ENCODE data around the gene ZBTB14.

Gene ZBTB14, protein sequence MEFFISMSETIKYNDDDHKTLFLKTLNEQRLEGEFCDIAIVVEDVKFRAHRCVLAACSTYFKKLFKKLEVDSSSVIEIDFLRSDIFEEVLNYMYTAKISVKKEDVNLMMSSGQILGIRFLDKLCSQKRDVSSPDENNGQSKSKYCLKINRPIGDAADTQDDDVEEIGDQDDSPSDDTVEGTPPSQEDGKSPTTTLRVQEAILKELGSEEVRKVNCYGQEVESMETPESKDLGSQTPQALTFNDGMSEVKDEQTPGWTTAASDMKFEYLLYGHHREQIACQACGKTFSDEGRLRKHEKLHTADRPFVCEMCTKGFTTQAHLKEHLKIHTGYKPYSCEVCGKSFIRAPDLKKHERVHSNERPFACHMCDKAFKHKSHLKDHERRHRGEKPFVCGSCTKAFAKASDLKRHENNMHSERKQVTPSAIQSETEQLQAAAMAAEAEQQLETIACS

DNA sequence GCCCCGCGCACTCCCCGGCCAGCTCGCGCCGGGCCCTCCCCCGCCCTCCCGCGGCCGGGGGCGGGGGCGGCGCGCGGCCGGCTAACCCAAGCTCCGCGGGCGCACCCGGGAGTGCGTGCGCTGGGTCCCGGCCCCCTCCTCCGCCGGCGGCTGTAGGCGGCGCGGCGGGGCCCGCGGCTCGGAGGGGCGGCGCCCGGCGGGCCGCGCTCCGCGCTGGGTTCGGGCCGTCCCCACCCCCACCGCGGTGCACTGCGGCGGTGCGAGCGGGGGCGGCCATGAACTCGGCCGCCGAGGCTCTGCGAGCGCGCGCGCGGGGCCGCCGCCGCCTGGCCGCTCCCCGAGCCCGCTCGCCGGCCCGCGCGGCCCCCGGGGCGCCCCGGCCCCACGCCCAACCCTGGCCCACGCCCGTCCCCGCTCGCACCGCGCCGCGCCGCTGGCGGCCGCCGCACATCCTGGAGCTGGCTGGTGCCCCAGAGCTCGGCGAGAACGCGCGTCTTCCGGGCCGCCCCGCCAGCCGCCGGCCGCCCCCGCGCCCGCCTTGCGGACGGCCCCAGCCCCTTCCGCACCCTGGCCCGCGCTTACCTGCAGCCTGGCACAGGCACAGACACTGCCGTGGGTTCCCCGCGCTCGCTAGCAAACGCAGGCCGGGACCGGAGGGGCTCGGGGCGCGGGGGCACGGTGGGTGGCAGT lies at the start of gene ZBTB14:
ZBTB14 (minus strand) TSS at position 496 of the 690 bp plus-strand sequence. CDS start 2,480 bp downstream, outside the sequence.
- DNase-seq (ENCODE audit: low read depth in 2 of 2): peak; percentile 48 to 49

DNA sequence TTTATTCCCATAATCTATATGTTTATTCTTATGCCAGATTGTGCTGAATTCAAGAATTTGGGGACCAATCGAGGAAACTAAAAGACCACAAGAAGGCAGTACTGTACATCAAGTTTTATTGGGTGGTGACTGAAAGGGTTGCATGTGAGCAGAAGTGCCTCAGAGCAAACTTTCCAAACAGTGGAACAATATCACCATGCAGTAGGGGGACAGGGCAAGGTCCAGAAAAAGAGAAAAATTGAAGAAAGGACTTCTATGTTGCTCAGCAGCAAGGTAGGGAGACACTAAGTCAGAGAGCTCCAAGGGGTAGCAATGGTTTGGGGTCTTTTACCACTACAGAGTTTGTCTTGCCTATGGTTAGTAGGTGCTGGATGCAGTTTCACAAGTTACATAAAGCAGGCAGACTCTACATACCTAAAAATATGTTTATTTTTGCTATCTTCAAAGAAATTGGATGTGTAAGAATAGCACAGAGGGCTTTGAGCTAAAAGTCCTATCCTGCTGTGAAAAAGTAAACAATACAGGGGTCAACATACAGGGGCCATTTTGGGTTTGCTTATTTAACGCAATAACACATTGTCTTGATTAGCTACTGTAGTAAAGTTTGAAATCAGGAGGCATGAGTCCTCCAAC lies 43.8 kb upstream of the ZBTB14 start:
- DNase-seq (ENCODE audit: low read depth in 2 of 2): no peak

DNA sequence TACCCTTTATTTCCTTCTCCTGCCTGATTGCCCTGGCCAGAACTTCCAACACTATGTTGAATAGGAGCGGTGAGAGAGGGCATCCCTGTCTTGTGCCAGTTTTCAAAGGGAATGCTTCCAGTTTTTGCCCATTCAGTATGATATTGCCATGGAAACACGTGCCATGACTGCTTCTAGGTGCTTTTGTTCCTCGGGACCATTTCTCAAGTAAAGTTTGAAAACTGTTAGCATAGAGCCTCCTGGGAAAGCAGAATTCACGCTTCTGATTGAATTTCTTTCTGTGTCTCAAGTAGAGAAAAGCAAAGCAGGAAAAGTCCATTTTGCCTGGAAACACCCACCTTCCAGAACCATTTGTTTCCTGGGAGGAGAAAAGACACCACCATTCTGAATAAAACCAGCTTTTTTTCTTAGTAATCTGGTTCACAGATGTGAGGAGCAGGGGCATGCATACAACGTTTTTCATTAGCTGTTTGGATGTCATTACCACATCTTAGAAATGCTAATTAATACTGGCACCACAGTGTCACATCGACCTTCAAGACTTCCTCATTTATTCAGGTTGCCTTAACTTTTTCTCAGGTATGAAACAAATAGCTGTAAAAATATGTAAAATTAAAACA lies 39.0 kb upstream of the ZBTB14 start:
- DNase-seq (ENCODE audit: low read depth in 2 of 2): no peak

DNA sequence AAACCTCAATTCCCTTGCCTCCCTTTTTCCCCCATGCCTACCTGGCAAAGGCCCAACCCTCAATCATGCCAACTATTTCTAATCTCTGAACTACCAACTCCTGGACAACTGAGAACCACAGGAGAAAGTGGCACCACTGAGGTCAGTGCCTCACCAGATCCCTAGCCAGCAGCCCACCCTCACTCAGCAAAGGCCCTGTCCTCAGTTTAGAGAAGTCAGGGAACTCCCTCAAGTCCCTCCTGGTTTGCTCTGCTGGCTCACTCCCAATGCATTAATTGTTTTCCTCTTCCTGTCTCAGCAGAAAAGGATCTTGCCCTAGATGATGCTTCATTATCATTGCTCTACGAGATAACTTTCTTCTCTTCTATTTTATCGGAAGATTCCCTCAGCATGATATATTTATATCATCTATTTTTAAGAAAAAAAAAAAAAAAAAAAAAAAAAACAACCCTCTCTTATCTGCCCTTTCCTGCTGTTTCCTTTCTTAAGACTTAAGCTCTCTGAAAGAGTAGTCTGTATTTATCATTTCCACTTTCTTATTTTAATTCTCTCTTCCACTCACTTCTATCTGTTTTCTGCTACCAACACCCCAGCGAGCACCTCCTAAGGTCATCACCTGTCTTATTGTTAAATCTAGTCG lies 22.7 kb upstream of the ZBTB14 start:
- no peak for DNase-seq (ENCODE audit: low read depth in 2 of 2)

DNA sequence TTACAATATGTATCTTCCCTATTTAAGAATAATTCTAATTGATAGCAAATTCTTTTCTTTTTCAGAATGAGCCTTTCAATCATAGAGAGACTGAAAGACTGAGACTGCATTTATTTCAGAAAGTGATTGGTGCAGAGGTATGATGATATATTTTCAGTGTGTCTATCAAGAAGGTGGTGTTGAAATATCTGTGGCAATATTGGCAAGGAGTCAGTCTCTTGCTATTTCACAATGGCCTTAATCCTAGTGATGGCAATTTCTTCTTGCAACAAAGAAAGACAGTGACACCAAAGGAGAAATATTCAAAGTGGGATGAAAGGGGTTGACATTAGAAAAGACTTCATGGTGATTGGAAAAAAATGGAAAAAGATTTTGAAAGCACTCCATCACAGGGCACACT lies 21.7 kb upstream of the ZBTB14 start:
- DNase-seq (ENCODE audit: low read depth in 2 of 2): no peak

DNA sequence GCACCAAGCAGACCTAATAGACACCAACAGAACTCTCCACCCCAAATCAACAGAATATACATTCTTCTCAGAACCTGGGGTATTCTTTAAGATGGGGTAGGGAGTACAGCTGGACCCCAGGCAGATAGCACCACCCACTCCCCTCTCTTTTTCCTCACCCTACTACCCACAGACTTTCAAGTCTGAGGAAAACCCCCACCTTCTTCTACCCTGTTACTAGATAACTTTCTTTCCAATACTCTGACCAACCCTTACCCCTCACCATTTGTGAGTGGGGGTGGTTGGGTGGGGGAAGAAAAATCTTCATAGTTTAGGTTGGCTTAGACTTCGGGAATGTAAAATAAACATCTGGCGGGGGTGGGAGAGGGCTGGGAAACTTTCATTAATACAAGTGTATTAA lies 20.3 kb upstream of the ZBTB14 start:
- no peak for DNase-seq (ENCODE audit: low read depth in 2 of 2)

DNA sequence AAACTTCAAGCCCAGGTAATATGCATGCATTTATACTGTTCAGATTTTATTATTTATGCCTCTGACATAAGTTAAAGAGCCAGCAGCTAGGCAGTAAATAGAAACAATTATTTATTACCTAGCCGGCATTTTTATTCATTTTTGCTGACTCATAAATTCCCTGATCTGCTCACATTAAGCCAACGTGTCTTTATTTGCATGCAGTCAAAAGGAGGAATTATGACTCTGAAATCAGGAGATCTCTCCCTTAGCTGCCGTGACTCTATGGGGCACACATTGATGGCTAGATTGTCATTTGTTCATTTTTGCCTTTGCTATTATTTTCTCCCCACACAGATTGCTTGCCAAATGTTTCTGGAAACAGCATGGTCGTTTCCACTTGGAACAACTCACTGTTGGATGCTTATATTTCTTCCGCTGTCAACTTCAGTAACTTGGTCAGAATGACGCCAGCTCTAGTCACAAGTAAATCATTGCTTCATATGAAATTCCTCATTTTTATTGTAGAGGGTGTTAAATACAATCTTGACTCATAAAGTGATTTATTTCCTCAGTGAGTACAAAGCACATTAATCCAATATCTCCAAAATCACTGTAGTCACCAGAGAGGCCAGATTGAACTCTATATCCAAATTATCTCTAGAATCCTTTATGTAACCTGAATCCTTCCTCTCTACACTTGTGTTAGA lies 15.9 kb upstream of the ZBTB14 start:
- DNase-seq (ENCODE audit: low read depth in 2 of 2): peak; percentile 9 to 13

DNA sequence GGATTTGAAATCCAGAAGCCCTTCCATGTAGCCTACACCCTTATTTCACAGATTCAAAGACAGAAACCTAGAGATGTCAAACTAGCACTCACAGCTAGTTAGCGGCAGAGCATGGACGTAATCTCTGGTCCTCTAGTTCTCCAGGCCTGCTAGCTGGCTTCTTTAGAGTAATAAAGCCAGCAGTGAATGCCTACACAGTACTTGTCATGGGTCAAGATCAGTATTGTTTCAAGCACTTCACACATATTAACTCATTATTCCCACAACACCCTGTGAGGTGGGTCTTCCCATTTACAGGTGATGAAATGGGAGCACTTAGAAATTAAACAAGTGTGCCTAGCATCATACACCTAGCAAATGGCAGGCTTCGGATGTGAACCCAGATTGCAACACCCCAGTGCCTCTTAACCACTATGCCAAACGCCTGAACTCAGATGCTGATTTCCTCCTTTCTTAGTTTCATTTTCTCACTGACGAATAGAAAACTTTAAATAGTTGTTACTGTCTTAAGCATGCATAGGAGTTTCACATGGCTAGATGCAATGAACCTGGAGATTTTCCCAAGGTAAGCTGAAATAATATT lies 14.5 kb upstream of the ZBTB14 start:
- no peak for DNase-seq (ENCODE audit: low read depth in 2 of 2)

DNA sequence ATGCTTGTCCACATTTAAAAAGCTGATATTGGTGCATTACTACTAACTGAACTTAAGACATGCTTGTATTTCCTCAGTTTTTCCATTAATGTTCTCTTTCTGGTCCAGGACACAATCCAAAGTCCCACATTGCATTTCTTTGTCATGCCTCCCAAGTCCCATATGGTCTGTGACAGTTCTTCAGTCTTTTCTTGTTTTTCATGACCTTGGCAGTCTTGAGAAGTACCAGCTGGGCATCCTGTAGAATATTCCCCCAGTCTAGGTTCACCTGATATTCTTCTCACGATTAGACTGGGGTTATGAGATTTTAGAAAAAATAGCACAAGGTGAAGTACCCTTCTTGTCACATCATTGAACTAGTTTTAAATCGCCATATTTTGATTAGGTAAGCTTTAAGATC lies 10.3 kb upstream of the ZBTB14 start:
- DNase-seq (ENCODE audit: low read depth in 2 of 2): no peak

DNA sequence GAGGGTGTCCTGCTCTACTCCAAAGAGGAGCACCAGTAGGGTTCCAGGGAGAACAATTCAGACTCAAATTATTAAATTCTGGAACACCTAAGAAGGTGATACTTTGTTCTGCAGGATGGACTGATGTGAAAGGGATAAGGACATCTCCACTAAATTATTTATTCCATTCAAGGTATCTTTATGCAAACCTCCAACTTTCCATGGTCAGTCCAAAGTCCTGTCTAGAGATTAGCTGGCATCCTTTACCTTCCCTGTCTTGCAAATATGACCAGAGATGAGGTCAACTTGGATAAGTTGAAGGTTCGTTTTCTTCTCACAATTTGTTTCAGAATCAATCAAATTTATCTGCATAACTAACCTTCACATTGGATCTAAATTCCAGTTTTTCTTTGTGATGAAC lies 8.7 kb upstream of the ZBTB14 start:
- DNase-seq (ENCODE audit: low read depth in 2 of 2): no peak

DNA sequence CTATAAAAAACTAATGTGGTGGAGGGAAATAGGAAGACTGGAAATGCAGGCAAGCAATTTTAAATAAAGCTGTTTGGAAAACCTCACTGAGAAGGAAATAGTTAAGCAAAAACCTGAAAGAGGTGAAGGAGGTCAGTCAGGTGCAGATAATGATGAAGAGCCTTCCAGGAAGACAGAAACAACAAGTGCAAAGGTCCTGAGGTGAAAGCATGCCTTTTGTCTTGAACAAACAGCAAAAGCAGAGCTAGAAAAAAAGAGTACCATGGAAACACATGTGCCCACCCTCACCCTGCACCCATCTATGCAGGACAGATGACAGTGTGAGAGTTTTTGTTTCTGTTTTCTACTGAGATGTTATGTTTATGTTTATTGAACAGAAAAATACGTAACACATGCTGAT lies 8.1 kb upstream of the ZBTB14 start:
- DNase-seq (ENCODE audit: low read depth in 2 of 2): no peak

DNA sequence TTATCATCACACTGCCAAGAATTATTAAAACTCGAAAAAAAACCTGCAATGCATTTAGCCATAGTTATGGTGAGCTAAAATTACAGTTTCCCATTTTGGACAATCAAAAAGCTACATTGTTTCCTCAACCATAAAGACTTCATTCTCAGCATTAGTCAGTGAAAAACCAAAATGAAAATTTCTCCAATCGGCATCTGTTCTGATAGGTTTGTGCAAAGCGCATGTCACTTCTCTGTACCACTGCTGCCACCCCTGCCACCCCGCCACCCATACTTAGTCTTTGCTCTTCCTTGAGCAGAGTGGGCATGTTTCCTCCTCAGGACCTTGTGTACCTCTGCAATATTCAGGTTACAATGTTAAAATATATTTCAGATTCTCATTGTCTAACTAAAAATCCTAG lies 7.1 kb upstream of the ZBTB14 start:
- no peak for DNase-seq (ENCODE audit: low read depth in 2 of 2)

DNA sequence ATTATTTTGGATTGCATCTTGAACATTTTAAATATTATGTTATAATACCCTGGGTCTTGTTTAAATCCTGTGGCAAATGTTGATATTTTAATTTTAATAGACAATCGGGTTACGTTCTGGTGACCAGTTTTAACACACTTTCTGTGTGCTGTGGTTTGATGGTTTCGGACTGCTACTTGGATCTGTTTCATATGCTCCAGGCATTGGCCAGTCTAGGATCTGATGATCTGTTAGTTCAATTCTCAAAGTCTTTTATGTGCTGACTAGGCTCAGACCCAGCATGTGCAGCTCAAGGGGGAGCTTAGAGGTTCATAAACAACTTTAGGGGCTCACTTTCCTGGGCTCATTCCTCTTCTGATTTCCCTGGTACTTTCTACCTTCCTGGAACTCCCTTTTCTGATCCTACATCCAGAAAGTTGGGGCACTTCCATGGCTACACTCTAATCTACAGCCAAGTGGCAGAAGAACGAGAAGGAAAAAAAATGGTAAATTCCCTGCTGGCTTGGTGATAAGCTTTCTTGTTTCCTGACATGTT lies 5.0 kb upstream of the ZBTB14 start:
- no peak for DNase-seq (ENCODE audit: low read depth in 2 of 2)

DNA sequence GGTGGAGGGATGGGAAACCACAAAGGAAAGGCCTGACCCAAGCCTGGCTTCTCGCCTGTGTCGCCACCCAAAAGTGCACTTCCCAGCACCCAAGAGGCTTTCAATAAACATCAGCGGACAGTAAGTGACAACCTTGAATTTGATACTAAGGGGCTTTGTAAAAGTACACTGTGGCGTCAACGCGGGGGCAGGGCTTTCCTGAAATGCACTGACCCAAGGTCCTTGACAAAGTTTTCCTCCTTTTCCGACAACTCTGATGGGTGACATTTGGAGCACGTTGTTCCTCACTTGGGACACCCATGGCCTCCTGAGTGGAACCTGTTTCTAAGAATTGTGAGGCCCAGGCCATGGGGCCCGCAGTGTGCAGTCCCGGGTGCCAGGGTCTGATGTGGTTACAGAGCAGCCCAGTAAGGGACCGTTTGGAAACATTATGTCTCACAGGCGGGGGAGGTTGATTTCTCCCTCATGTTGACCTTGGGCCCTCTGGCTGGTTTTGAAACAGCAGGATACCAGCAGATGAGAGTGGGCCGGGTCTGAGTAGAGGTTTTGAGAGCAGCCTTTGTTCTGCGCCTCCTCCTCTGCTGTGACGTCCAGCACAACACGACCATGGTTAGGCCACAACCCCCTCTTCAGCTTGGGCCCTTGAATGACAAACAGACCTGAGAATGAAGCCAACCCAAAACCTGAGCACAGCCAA lies 2.8 kb upstream of the ZBTB14 start:
- DNase-seq (ENCODE audit: low read depth in 2 of 2): no peak

DNA sequence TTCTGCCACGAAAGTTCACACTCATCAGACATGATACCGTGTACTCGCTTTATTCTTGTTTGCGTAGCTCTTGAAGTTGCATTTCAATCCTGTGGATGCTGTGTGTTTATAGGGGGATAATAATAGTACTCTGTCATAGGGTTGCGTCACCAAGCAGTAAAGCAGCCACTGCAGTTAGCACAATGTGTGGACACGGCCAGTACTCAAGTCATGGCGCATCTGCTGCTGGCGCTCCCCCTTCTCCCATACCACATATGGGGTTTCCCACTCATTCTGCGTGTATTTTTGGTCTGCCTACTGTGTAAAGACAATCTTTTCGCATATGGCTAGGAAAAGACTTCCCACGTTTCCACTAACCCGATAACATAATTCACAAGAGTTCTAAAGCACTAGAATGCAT lies 2.1 kb upstream of the ZBTB14 start:
- no peak for DNase-seq (ENCODE audit: low read depth in 2 of 2)

DNA sequence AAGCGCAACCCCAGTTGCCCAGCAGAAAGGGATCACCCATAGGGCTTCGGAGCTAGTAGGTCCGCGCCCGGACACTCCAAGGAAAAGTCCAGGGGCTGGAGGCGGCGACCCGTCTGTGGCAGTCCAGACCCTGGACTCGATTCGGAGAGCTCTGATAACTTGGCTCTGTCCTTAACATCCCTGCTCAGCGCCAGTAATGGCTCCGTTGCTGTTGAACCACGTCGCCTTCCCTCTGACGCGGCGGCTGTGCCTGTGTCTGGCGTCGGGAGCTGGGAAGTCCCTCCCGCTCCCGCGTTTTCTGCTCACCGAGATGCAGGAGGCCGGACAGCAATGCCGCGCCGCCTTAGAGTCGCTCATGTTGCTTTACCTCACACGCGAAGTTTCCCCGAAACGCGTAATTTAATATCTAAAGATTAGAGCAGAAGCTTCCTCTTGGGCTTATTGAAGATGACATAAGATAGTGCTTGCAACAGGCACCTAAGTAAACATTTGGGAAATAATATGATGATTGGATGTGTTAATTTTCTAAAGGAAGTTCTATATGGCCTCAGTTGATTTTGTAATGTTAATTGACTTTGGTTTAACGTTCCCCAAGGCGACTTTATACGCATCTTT lies 1.3 kb upstream of the ZBTB14 start:
- DNase-seq (ENCODE audit: low read depth in 2 of 2): peak; percentile 62

DNA sequence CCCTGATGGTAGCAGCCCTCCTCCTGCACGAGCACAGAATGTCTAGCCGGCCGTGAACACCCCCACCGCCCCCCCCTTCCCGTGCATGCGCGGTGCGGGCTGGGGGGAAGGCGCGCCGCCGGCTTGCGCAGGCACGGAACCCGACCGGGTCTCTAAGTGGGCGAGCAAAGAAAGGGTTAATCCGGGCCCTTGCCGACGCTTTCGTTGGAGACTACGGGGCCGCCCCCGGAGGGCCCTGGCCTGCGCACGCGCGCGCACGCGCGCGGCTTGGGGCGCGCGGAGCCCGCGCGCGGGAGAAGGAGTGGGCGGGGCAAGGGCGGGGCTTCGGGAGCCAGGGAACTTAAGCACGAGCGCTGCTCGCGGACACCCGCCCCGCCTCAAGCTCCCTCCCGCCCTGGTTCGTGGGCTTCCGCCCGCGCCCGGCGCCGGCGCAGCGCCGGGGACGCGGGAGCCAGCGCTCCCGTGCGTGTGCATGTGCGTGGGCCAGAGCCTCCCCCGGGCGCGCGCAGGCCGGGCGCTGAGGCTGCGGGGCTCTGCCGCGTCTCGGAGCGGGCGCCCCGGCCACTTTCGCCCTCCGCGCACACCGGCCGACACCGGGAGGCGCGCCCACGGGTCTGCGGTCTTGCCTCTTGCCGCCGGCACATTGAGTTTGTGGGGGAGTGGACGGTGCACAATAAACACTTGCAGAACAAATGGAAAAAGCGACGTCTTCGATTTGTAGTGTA lies 617 bp upstream of the ZBTB14 start:
- DNase-seq (ENCODE audit: low read depth in 2 of 2): peak; percentile 94 to 95

DNA sequence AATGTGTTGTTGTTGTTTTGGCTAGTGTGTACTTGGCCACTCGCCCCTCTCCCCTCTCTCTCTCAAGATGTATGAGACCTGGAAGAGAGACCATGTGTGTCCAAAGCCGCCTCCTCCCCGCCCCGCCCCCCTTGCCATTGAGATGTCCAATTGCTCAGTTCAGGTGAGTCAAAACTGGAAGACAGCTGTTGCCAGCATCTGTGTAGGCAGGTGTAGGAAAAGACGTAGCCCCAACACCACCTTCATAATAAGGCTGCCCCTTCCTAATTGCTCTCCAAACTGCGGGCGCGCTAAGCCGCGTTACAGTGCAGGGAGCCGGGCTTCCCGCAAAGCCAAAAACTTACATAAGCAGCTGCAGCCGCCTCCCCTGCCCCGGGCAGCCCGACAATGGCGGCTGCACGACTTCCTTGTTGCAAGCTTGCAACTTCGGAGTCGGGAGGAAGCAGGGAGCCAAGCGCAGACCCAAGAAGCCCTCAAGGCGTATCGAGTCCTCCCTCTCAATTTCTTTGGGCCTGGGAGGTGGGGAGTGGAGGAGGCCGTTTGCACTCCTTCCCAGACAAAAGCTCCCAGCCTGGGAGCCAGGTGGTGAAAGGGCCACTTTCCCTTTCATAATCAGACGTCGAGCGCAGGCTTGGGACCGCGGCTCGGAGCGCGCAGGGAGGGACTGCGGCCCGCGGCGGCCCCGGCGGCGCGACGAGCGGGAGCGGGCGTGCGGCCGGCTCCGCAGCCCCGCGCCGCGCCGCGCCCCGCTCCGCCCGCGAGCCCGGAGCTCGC lies 882 bp downstream of the ZBTB14 start:
- DNase-seq (ENCODE audit: low read depth in 2 of 2): peak in 1 of 2 experiments; percentile 30
